Peyer's patch (tissue), 4 donors: Measurements from ENCODE around the gene CALR. TPM values are rescaled to one million over a fixed set of nuclear protein-coding genes. Genes with fewer than 3 reads are reported as not detected.

Experiments used
- DNase-seq, 3 donors: peaks; one replicate each; pipeline ENCODE4 v3.0.0-alpha.2; 2017 to 2019
- H3K27ac ChIP-seq, 4 donors: fragments of 200-600 bp; sonication (generic); one replicate each; pipeline ENCODE4 v1.5.1; 2016 to 2019
- H3K27me3 ChIP-seq, 2 donors: fragments of 200-600 bp; sonication (generic); one replicate each; pipeline ENCODE4 v1.5.1; 2019
- H3K36me3 ChIP-seq, 3 donors: fragments of 200-600 bp; sonication (generic); one replicate each; pipeline ENCODE4 v1.5.1; 2016 to 2019
- H3K4me1 ChIP-seq, 4 donors: fragments of 200-600 bp; sonication (generic); one replicate each; pipeline ENCODE4 v1.5.1; 2016 to 2019
- H3K4me3 ChIP-seq, 4 donors: fragments of 200-600 bp; sonication (generic); 1 replicate in 3 of 4; 2 replicates in 1 of 4; pipeline ENCODE4 v1.5.1; 2016 to 2019; ENCODE audit warnings: mild to moderate bottlenecking in 1 of 4
- H3K9me3 ChIP-seq, 4 donors: fragments of 200-600 bp; sonication (generic); one replicate each; pipeline ENCODE4 v1.5.1; 2016 to 2019; ENCODE audit warnings: mild to moderate bottlenecking in 1 of 4
- CTCF ChIP-seq, 6 experiments: fragments of 450-650 bp in 4 of 6; fragments of 200-600 bp in 2 of 6; sonication (generic) in 1 of 6; IDR thresholded peaks; one replicate each; pipeline ENCODE4 v1.5.1; 2017 to 2019; ENCODE audit warnings: antibody characterized with exemption in 6 of 6, mild to moderate bottlenecking in 3 of 6, moderate library complexity in 1 of 6
- POLR2A ChIP-seq, 2 donors: fragments of 450-650 bp; IDR thresholded peaks; one replicate each; pipeline ENCODE4 v1.5.1; 2017; ENCODE audit warnings: antibody characterized with exemption in 2 of 2, mild to moderate bottlenecking in 2 of 2, moderate library complexity in 2 of 2
- total RNA-seq, 4 donors: library from RNA; depleted of rRNA; stranded (reverse); fragments of >200 nt; gene quantifications; one replicate each; pipeline ENCODE4 v1.1.0, GENCODE V29; 2016

CALR gene
- total RNA-seq, 4 donors from 2014 or later: 253 to 369 (median 359) TPM

- H3K36me3 ChIP-seq: no peaks in the 10 kb centered on the region
- H3K4me1 ChIP-seq: peaks cover 8 to 29% (median 15%) of the 10 kb centered on the region in 4 donors
- TF ChIP-seq CTCF (IDR thresholded peaks at IDR 0.05): no peak
- no peak for TF ChIP-seq POLR2A (IDR thresholded peaks at IDR 0.05)
- H3K4me3 ChIP-seq: no peak overlapping the region
- H3K27me3 ChIP-seq: no peaks in the 10 kb centered on the region
- H3K27ac ChIP-seq: peak overlapping the region in 1 of 4 donors; percentile 88
- no peak for DNase-seq
- H3K9me3 ChIP-seq: no peaks in the 10 kb centered on the region
Observed at GRCh38 chr19:12984143-12984627, 45.8 kb downstream of the CALR start.

- Histone ChIP-seq H3K27ac (peak overlapping the region in 3 of 4 donors; percentile 38 to 88 (median 60)), H3K9me3 (no peaks in the 10 kb centered on the region), H3K4me1 (peaks cover 8 to 29% (median 15%) of the 10 kb centered on the region in 4 donors), H3K4me3 (peak overlapping the region in 1 of 4 donors; percentile 26), H3K36me3 (no peaks in the 10 kb centered on the region), H3K27me3 (no peaks in the 10 kb centered on the region)
- TF ChIP-seq CTCF (IDR thresholded peaks at IDR 0.05): no peak
- TF ChIP-seq POLR2A (IDR thresholded peaks at IDR 0.05): no peak
- DNase-seq: no peak
Observed at GRCh38 chr19:12984683-12985048, 46.3 kb downstream of the CALR start.

DNA sequence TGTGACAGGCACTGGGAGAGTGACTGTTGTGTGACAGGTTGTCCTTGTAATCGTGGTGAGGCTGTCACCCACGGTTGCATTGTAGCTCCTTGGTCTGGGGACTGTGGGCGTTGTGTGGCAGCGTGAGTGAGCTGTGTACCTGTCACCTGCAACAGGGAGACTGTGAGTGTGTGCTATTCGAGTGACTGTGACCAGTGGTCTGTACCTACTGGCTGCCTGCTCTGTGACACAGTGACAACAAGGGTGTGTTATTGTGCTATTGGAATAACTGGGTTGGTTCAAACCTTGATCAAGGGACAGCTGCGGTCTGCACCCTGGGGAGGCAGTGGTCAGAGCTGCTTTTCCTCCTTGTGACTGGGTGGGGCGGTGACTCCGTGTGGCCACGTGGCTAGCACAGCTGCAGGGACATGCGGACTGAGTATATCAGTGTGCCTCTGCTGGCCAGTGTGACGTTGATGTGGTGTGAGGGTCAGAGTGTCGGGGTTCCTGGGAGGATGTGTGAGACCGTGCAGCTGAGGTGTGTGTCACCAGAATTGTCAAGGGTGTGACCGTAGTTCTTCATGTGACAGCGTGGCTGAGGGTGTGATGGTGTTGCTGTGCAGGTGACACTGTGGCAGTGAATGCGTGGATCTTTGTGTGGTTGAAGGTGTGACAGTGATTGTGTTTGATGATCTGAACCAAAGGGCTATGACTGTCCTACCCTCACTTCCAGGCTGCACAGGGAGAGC lies 46.8 kb downstream of the CALR start:
- peaks cover 8 to 29% (median 15%) of the 10 kb centered on the region in 4 donors for H3K4me1 ChIP-seq
- peak overlapping the region in 1 of 4 donors; percentile 26 for H3K4me3 ChIP-seq
- H3K9me3 ChIP-seq: no peaks in the 10 kb centered on the region
- H3K27me3 ChIP-seq: no peaks in the 10 kb centered on the region
- TF ChIP-seq POLR2A (IDR thresholded peaks at IDR 0.05): peak; percentile 50 to 64
- peak in 2 of 6 experiments; percentile 2 to 24 for TF ChIP-seq CTCF (IDR thresholded peaks at IDR 0.05)
- DNase-seq: peak; percentile 58 to 93 (median 90)
- no peaks in the 10 kb centered on the region for H3K36me3 ChIP-seq
- H3K27ac ChIP-seq: peak overlapping the region in 3 of 4 donors; percentile 46 to 88 (median 60)

DNA sequence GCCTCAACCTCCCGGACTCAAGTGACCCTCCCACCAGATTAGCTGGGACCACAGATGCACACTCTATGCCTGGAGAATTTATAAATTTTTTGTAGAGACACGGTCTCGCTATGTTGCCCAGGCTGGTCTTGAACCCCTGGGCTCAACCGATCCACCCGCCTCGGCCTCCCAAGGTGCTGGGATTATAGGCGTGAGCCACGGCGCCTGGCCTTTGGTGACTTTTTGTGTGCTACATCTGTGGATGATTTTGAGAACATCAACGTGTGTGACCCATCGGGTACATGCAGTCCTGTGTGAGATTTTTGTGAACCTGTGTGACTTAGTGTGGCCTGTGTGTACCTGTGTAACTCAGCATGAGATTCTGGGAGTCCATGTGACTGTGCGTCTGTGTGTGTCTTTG lies 48.3 kb downstream of the CALR start:
- no peak for DNase-seq
- no peaks in the 10 kb centered on the region for H3K27me3 ChIP-seq
- peaks cover 8 to 29% (median 15%) of the 10 kb centered on the region in 4 donors for H3K4me1 ChIP-seq
- H3K36me3 ChIP-seq: no peaks in the 10 kb centered on the region
- H3K4me3 ChIP-seq: no peak overlapping the region
- no peaks in the 10 kb centered on the region for H3K9me3 ChIP-seq
- TF ChIP-seq POLR2A (IDR thresholded peaks at IDR 0.05) (no peak), CTCF (IDR thresholded peaks at IDR 0.05) (no peak)
- H3K27ac ChIP-seq: no peak overlapping the region

DNA sequence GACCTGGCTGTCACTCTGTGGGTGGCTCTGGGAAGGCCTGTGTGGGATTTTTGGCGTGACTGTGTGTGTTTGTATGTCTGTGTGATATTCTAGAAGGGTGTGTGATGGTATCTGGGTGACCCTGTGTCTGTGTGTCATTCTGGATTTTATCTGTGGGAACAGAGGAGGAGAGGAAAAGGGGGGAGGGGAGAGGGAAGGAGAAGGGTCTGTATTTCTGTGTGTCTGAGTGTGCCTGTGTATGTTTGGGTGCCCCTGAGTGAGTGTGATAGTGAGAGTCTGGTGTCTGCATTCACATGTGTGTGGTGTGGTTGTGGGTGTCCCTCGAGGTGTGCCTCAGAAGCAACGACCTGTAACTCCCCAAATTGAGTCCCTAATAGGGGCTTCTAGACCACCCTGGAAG lies 48.8 kb downstream of the CALR start:
- no peaks in the 10 kb centered on the region for H3K27me3 ChIP-seq
- no peak overlapping the region for H3K27ac ChIP-seq
- TF ChIP-seq CTCF (IDR thresholded peaks at IDR 0.05): no peak
- TF ChIP-seq POLR2A (IDR thresholded peaks at IDR 0.05): no peak
- no peaks in the 10 kb centered on the region for H3K9me3 ChIP-seq
- peaks cover 8 to 29% (median 15%) of the 10 kb centered on the region in 4 donors for H3K4me1 ChIP-seq
- H3K4me3 ChIP-seq: no peak overlapping the region
- DNase-seq: no peak
- H3K36me3 ChIP-seq: no peaks in the 10 kb centered on the region
